Measurements from ENCODE around the gene PODXL2.
A peak's percentile ranks its signal among the peaks of the same experiment; 100 is the strongest.
"Not testable (repeated sequence)": the region's sequence is repeated elsewhere in the genome, so short reads cannot be mapped to it uniquely, and the experiment has no call there.

The PODXL2 gene

DNA sequence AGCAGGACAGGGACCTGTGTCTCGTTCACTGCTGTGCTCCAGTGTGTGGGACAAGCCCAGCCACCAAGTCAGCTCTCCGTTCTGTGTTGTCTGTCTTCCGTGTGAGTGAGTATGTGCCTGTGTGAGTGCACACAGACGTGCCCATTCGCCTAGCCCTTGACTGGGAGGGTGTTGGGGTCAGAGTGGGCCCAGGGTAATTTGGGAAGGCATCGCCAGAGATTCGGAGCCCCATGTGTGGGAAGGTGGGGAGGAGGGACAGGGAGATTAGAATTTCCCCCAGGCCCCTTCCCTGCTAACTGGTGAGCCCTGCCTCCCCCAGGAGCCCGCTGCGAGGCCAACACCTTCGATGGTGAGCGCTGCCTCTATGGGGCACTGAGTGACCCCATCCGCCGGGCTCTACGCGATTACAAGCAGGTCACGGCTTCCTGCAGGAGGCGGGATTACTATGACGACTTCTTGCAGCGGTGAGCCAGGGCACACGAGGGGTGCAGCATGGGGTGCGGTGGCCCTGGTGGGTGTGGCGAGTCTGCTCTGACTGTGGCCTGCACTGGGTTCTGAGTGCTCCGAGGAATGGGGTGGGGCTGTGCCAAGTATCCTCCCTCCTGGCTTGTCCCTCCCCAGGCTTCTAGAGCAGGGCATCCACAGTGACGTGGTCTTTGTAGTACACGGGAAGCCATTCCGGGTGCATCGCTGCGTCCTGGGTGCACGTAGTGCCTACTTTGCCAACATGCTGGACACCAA lies 46.8 kb downstream of the PODXL2 start:
- no peak for DNase-seq

- no peak for DNase-seq
These were observed 47.5 kb downstream of the PODXL2 start for GRCh38 chr3:127676456-127676855.

- no peak for DNase-seq
These were observed 48.0 kb downstream of the PODXL2 start for GRCh38 chr3:127676921-127677351.

- DNase-seq, result no peak
These were observed 48.7 kb downstream of the PODXL2 start for GRCh38 chr3:127677541-127678314.

- no peak for DNase-seq
These were observed 49.3 kb downstream of the PODXL2 start for GRCh38 chr3:127678315-127678599.

GRCh38 chr3:127678611-127679533 lies 49.9 kb downstream of the PODXL2 start:
- no peak for DNase-seq

GRCh38 chr3:127679534-127680145 lies 50.7 kb downstream of the PODXL2 start:
- DNase-seq, result no peak

GRCh38 chr3:127680146-127680661 lies 51.2 kb downstream of the PODXL2 start:
- no peak for DNase-seq

- no peak for DNase-seq
These were observed 51.8 kb downstream of the PODXL2 start for GRCh38 chr3:127680798-127681221.

DNA sequence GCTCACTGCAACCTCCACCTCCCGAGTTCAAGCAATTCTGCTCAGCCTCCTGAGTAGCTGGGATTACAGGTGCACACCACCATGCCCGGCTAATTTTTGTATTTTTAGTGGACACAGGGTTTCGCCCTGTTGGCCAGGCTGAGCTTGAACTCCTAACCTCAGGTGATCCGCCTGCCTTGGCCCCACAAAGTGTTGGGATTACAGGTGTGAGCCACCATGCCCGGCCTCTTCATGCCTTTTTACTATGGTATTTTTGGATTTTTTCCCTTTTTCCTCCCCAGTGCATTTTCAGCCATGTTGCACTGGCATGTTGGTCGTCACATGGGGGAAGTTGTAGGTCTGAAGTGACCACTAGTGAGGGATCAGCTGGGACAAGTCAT lies 53.2 kb downstream of the PODXL2 start:
- not testable (repeated sequence) for DNase-seq

GRCh38 chr3:127682561-127682960 lies 53.6 kb downstream of the PODXL2 start:
- no peak for DNase-seq

DNA sequence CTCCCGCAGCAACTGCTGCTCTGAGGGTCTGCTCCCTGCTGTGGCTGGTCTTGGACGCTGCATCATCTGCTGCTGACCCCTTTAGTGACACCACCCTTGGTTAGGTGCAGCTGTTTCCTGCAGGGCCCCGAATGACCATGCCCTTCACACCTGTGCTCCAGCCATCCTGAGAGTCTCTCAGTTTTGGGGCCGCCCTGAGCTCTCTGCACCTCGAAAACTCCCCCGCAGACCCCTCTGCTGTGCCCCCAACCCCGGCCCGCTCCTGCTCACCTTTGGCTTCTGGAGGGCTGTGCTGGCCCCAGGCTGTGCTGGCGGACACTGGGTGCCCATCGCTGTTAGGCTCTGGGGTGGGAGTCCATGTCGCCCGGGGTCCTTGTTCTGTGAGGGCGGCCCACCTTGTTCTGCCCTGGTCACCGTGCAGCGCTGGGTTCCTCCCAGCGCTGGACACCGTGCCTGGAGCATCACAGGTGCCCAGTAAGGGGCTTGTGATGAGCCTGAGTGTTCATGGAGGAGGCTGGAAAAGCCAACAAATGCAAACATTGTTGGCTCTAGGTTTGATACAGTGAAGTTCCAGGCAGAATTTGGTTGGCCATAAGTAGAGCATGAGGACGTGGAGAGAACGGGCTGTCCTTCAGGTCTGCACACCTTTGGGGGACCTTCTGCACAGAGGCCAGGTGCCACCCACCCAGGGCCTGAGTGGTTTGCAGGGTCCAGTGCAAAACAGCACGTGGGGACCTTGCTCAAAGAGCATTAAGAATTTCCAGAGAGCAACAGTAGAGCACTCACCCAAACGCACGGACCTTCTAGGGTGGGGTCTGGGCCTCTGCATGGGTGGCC lies 56.1 kb downstream of the PODXL2 start:
- no peak for DNase-seq

DNA sequence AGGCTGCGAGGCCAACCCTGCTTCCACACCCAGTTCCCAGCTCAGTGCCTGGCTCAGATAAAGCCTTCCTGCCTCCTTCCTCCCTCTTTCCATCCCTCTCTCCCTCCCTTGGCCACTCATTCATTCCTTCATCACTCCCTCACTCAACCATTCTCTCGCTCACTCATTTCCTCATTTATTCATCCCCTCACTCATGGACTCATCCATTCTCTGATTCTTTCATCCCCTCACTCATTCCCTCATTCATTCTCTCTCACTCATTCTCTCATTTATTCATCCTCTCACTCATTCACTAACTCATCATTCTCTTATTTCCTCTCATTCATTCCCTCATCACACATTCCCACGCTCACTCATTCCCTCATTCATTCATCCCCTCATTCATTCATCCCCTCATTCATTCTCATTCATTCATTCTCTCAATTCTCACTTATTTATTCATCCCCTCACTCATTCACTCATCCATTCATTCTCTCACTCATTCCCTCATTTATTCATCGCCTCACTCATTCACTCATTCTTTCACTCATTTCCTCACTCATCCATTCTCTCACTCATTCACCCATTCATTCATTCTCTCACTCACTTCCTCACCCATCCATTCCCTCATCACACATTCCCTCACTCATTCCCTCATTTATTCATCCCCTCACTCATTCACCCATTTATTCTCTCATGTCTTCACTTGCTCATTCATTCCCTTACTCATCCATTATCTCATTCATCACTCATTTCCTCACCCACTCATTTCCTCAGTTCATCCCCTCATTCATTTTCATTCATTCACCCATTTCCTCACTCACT lies 56.9 kb downstream of the PODXL2 start:
- no peak for DNase-seq

DNA sequence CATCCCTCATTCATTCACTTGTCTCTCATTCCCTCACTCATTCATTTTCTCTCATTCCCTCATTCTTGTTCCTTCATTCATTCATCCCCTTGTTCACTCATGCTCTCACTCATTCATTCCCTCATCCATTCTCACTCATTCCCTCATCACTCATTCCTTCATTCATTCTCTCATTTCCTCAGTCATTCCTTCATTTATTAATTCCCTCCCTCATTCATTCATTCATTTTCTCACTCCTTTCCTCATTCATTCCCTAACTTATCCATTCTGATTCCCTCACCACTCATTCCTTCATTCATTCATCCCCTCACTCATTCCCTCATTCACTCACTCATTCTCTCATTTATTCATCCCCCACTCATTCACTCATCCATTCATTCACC lies 57.5 kb downstream of the PODXL2 start:
- DNase-seq, result no peak

GRCh38 chr3:127687228-127687737 lies 58.3 kb downstream of the PODXL2 start:
- DNase-seq, result no peak

DNA sequence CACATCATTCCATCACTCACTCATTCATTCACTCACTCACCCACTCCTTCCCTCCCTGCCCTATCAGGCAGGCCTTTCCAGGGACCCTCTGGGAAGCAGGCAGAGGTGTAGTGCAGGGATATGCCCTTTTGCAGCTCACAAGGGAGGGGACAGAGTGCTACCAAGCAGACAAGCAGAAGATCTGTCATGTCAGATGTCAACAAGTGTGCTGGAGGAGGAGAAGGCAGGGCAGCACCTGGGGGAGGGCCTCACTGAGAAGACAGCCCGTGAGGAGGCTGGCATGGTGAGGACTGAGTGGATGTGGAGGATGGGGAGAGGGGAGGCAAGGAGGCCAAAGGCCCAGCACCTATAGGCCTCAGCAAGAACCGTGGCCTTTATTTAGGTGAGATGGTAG lies 59.0 kb downstream of the PODXL2 start:
- no peak for DNase-seq

DNA sequence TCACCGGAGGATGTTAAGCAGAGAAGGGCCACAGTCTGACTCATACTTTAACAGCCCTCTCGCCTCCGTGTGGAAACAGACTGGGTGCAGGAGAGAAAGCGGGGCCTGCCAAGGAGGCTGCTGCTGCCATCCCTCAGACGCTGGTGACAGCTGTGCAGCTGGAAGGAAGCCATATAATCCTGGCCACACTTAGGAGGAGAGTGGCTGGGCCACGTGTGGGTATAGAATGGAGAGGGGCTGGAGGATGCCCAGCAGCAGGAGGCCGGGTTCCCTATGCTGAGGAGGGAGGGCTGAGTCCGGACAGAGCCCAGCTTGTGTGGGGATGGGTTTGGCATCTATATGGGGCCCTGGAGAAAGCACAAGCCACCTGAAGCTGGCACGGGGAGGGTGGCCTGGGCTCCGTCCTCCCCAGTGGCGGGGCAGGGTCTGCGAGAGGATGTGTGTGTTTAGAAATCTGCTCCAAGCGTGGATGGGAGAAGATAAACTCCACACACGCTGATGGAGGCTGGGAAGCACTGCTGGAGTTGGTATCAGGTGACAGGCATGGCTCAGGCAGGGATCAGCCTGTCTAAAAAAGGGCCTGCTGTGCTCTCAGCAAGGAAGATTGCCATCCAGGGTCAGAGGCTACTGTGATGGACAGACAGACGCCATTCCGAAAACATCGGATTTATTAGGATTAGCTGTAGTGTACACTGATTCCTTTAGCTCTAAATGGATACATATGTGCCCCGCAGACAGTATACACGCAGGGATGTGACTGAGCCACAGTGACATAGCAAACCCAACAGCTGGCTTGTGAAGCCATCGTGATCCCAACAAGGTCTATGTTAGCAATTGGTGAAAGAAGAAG lies 59.7 kb downstream of the PODXL2 start:
- peak; percentile 55 for DNase-seq

- DNase-seq, result no peak
These were observed 60.4 kb downstream of the PODXL2 start for GRCh38 chr3:127689266-127689860.

GRCh38 chr3:127690106-127690505 lies 61.1 kb downstream of the PODXL2 start:
- DNase-seq, result peak; percentile 83

Data from fibroblast of skin of scalp (primary cell).